Panc1 (cell line): ENCODE results near the gene SCART1.

Source experiments
- CTCF ChIP-seq: fragments of 450-650 bp; IDR thresholded peaks from 2 replicates; pipeline ENCODE4 v1.5.1; 2017; ENCODE audit warnings: mild to moderate bottlenecking
- POLR2AphosphoS5 ChIP-seq: IDR thresholded peaks from 2 replicates; pipeline ENCODE4 v1.6.1; 2012; ENCODE audit warnings: mild to moderate bottlenecking, low read depth, low read length, moderate library complexity
- REST ChIP-seq, 2 experiments: IDR thresholded peaks; 2 replicates each; pipeline ENCODE4 v1.6.1; 2011 to 2012; ENCODE audit warnings: low read depth in 2 of 2, control low read depth in 1 of 2, low read length in 1 of 2, mild to moderate bottlenecking in 1 of 2, moderate library complexity in 1 of 2; ENCODE audit not compliant: insufficient read depth in 1 of 2
- SIN3A ChIP-seq: IDR thresholded peaks from 2 replicates; pipeline ENCODE4 v1.6.1; 2012; ENCODE audit warnings: low read depth, mild to moderate bottlenecking, low read length, moderate library complexity, borderline replicate concordance; ENCODE audit not compliant: insufficient read depth
- TCF7L2 ChIP-seq: IDR thresholded peaks from 2 replicates; pipeline ENCODE4 v1.6.1; 2011; ENCODE audit warnings: mild to moderate bottlenecking, low read depth, low read length, inconsistent platforms

GRCh38 chr10:133446979-133447378 is 6.8 kb upstream of the SCART1 start:
- no peak for TF ChIP-seq CTCF
- no peak for TF ChIP-seq REST (IDR thresholded peaks at IDR 0.05; ENCODE audit: insufficient read depth in 1 of 2, low read depth in 2 of 2, low read length in 1 of 2)
- TF ChIP-seq POLR2AphosphoS5 = no peak
- no peak for TF ChIP-seq SIN3A
- TF ChIP-seq TCF7L2 = no peak
